Adrenal gland (tissue), 12 donors: Measurements from ENCODE around the gene MED27. TPM values are rescaled to one million over a fixed set of nuclear protein-coding genes. Genes with fewer than 3 reads are reported as not detected.

Source experiments
- DNase-seq, 7 donors: peaks; one replicate each; pipeline ENCODE4 v3.0.0-alpha.2; 2019 to 2020
- H3K27ac ChIP-seq, 5 donors: fragments of 200-600 bp; sonication (generic) in 4 of 5; 1 replicate in 3 of 5; 2 replicates in 2 of 5; pipeline versions ENCODE4 v1.5.1 to v1.8.0; 2016 to 2020; ENCODE audit warnings: mild to moderate bottlenecking in 1 of 5
- H3K27me3 ChIP-seq: fragments of 200-600 bp; 2 replicates; pipeline ENCODE4 v1.8.0; 2021
- H3K36me3 ChIP-seq, 2 donors: fragments of 200-600 bp; replicated peaks in 1 of 2; 1 replicate in 1 of 2; 2 replicates in 1 of 2; pipeline versions ENCODE4 v1.5.1 to v1.8.0; 2018 to 2022
- H3K4me1 ChIP-seq, 2 donors: fragments of 200-600 bp; replicated peaks in 1 of 2; 1 replicate in 1 of 2; 2 replicates in 1 of 2; pipeline versions ENCODE4 v1.5.1 to v1.8.0; 2018 to 2021
- H3K4me3 ChIP-seq, 4 donors: fragments of 200-600 bp; sonication (generic) in 3 of 4; one replicate each; pipeline ENCODE4 v1.5.1; 2016 to 2018
- H3K9me3 ChIP-seq, 3 donors: fragments of 200-600 bp; sonication (generic) in 1 of 3; replicated peaks in 1 of 3; 1 replicate in 2 of 3; 2 replicates in 1 of 3; pipeline versions ENCODE4 v1.5.1 to v1.8.0; 2016 to 2021
- CTCF ChIP-seq, 6 experiments: fragments of 450-650 bp in 4 of 6; fragments of 200-600 bp in 2 of 6; sonication (generic) in 1 of 6; IDR thresholded peaks; 1 replicate in 5 of 6; 2 replicates in 1 of 6; pipeline versions ENCODE4 v1.5.1 to v1.8.0; 2016 to 2021; ENCODE audit warnings: antibody characterized with exemption in 6 of 6, mild to moderate bottlenecking in 2 of 6, moderate library complexity in 1 of 6
- POLR2A ChIP-seq, 2 donors: fragments of 450-650 bp; IDR thresholded peaks; one replicate each; pipeline ENCODE4 v1.6.1; 2017; ENCODE audit warnings: antibody characterized with exemption in 2 of 2, mild to moderate bottlenecking in 2 of 2, moderate library complexity in 1 of 2
- WGBS, 4 donors: extraction: QIAGEN DNeasy Blood & Tissue Kit in 2 of 4; methylation state at CpG; one replicate each; pipeline versions ENCODE4 v1.1.5 to v1.1.7; 2013 to 2017; 5-methylcytosine and 5-hydroxymethylcytosine counted together
- intact Hi-C, 2 donors: fragments of 100-400 bp; cut with DNase I; formaldehyde crosslinking; loops; one replicate each; pipeline versions ENCODE4 v1.14.1 to v1.15.0; 2022 to 2023
- polyA plus RNA-seq, 3 donors: library from polyadenylated mRNA; stranded (reverse); fragments of 200-250 nt in 2 of 3; fragments of 350-450 nt in 1 of 3; fragmentation: Illumina TruSeq in 1 of 3; extraction: RNeasy Lipid Tissue Mini Kit (QIAGEN cat#74804) in 1 of 3; gene quantifications; one replicate each; pipeline ENCODE4 v1.2.3, GENCODE V29; 2013 to 2014
- total RNA-seq, 9 donors: library from RNA; depleted of rRNA in 4 of 9; stranded (reverse); fragments of >200 nt in 4 of 9; fragments of 120-200 nt in 1 of 9; fragmentation: NEBNext Ultra II Directional in 1 of 9; extraction: Animal tissue kit (Norgen Biotek cat#: 25700) in 1 of 9; gene quantifications; one replicate each; pipeline versions ENCODE4 v1.1.0 to v1.2.4, GENCODE V29; 2013 to 2023
- donor health status: healthy with polysubstance abuse.
- donor health status: Bipolar disorder and iron deficiency.
- donor health status: DM: yes; HTN: yes; CAD: no.
- donor health status: DM: no; HTN: no; CAD: no.
- donor health status: DM: no; HTN: no; CAD: no.
- donor health status: DM: yes; HTN: yes; CAD: no.

Gene MED27
- total and polyA plus RNA-seq, 12 donors, result 12.2 to 37.4 (median 15.9) TPM

- Histone ChIP-seq H3K4me3 (no peak overlapping the region), H3K9me3 (no peaks in the 10 kb centered on the region), H3K27ac (no peak overlapping the region), H3K36me3 (peaks cover 0 to 14% of the 10 kb centered on the region in 2 donors), H3K4me1 (peaks cover 0 to 3% of the 10 kb centered on the region in 2 donors), H3K27me3 (no peaks in the 10 kb centered on the region)
- TF ChIP-seq CTCF (IDR thresholded peaks at IDR 0.05) (no peak), POLR2A (IDR thresholded peaks at IDR 0.05) (no peak)
- 91 to 98% (median 93%) methylated on average over 6 to 11 of the region's 11 CpGs for WGBS, 4 donors
- intact Hi-C loops, result no loop called here
- DNase-seq, result no peak
Observed at GRCh38 chr9:132066057-132066456, 13.6 kb downstream of the MED27 start.

GRCh38 chr9:132063281-132063680 lies 16.4 kb downstream of the MED27 start:
- no peaks in the 10 kb centered on the region for H3K27me3 ChIP-seq
- no peaks in the 10 kb centered on the region for H3K9me3 ChIP-seq
- DNase-seq, result no peak
- intact Hi-C loops, result no loop called here
- 74 to 85% (median 80%) methylated on average over 6 of the region's 6 CpGs for WGBS, 4 donors
- H3K4me1 ChIP-seq, result peaks cover 0 to 3% of the 10 kb centered on the region in 2 donors
- TF ChIP-seq CTCF (IDR thresholded peaks at IDR 0.05) (no peak), POLR2A (IDR thresholded peaks at IDR 0.05) (no peak)
- H3K36me3 ChIP-seq, result peaks cover 0 to 3% of the 10 kb centered on the region in 2 donors
- no peak overlapping the region for H3K4me3 ChIP-seq
- no peak overlapping the region for H3K27ac ChIP-seq

DNA sequence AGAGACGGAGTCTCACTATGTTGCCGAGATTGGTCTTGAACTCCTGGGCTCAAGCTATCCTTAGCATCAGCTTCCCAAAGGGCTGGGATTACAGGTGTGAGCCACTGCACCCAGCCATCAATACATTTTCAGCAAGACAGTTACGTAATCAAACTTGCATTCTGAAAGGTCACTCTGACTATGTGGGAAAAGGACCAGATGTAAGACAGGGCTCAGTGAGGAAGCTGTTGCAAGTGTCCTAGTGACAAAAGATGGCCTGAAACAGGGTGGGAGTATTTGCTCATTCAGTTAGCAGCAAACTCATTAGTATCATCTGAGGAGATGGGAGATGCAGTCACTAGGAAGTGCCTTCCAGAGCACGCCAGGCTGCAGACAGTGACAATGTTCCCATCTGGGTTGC lies 16.9 kb downstream of the MED27 start:
- Histone ChIP-seq H3K36me3 (no peaks in the 10 kb centered on the region), H3K4me3 (no peak overlapping the region), H3K27ac (no peak overlapping the region), H3K27me3 (no peaks in the 10 kb centered on the region), H3K4me1 (peaks cover 0 to 3% of the 10 kb centered on the region in 2 donors), H3K9me3 (no peaks in the 10 kb centered on the region)
- DNase-seq, result no peak
- no peak for TF ChIP-seq POLR2A (IDR thresholded peaks at IDR 0.05)
- TF ChIP-seq CTCF (IDR thresholded peaks at IDR 0.05), result no peak
- 94 to 97% (median 95%) methylated on average over 4 of the region's 4 CpGs for WGBS, 4 donors
- intact Hi-C loops, result no loop called here

GRCh38 chr9:132061526-132061925 lies 18.1 kb downstream of the MED27 start:
- Histone ChIP-seq H3K36me3 (no peaks in the 10 kb centered on the region), H3K4me1 (peaks cover 0 to 3% of the 10 kb centered on the region in 2 donors), H3K27me3 (no peaks in the 10 kb centered on the region), H3K4me3 (no peak overlapping the region), H3K9me3 (no peaks in the 10 kb centered on the region), H3K27ac (no peak overlapping the region)
- intact Hi-C loops, result no loop called here
- WGBS, 4 donors, result 85 to 91% (median 87%) methylated on average over 3 of the region's 3 CpGs
- TF ChIP-seq CTCF (IDR thresholded peaks at IDR 0.05) (no peak), POLR2A (IDR thresholded peaks at IDR 0.05) (no peak)
- DNase-seq, result no peak
